Measurements from ENCODE around the gene MAGEB10. TPM values are rescaled to one million over a fixed set of nuclear protein-coding genes. Genes with fewer than 3 reads are reported as not detected.
"Not testable (repeated sequence)": the region's sequence is repeated elsewhere in the genome, so short reads cannot be mapped to it uniquely, and the experiment has no call there.

MAGEB10 gene
- total RNA-seq, 1 experiment from 2014 or later, result not detected

- POLR2A ChIA-PET, result no interaction called here
- H3K9ac ChIP-seq (ENCODE audit: low read length), result no peak overlapping the region
- intact Hi-C loops (cut with micrococcal nuclease), result no loop called here
- H3K27ac ChIP-seq (ENCODE audit: low read depth, low read length), result no peak overlapping the region
- no peak overlapping the region for H3K4me2 ChIP-seq (ENCODE audit: low read length)
- no TSS peak for BruUV-seq (replicated peaks)
- no peaks in the 10 kb centered on the region for H3K9me3 ChIP-seq (ENCODE audit: control insufficient read depth in 1 of 2, insufficient read depth in 1 of 2, low read depth in 1 of 2, low read length in 2 of 2)
- H3K36me3 ChIP-seq (ENCODE audit: control insufficient read depth in 1 of 2, insufficient read depth in 2 of 2, low read length in 2 of 2), result no peaks in the 10 kb centered on the region
- no peak for TF ChIP-seq SP1 (IDR thresholded peaks at IDR 0.05; ENCODE audit: low read depth)
- no peak overlapping the region for H3K4me3 ChIP-seq (replicated peaks in 1 of 2; ENCODE audit: low read depth in 1 of 2, low read length in 2 of 2)
- RAD21 ChIA-PET (ENCODE audit: low non-redundant PET in 1 of 2, low total read pairs in 2 of 2, uncharacterized antibody in 2 of 2, unreplicated experiment in 2 of 2), result no interaction called here
- CTCF ChIA-PET, result no interaction called here
- DNase-seq (ENCODE audit: low read depth, low spot score), result no peak
- no peaks in the 10 kb centered on the region for H3K79me2 ChIP-seq (ENCODE audit: insufficient read depth, low read length)
- H3K9me2 ChIP-seq (ENCODE audit: insufficient read depth), result no peaks in the 10 kb centered on the region
- ATAC-seq, result no peak
- H3K4me1 ChIP-seq (ENCODE audit: control insufficient read depth in 1 of 2, insufficient read depth in 2 of 2, low read length in 2 of 2), result no peaks in the 10 kb centered on the region
- no peaks in the 10 kb centered on the region for H4K20me1 ChIP-seq (ENCODE audit: insufficient read depth)
- H3K27me3 ChIP-seq (ENCODE audit: insufficient read depth, low read length), result no peaks in the 10 kb centered on the region
- no peak overlapping the region for H2AFZ ChIP-seq (ENCODE audit: low read depth, low read length, poor library complexity, severe bottlenecking)
Observed at GRCh38 chrX:27808226-27808625, 436 bp downstream of the MAGEB10 start.

GRCh38 chrX:27808991-27809859, 1.4 kb downstream of the MAGEB10 start:
- H3K9me3 ChIP-seq (ENCODE audit: control insufficient read depth in 1 of 2, insufficient read depth in 1 of 2, low read depth in 1 of 2, low read length in 2 of 2); H3K4me1 ChIP-seq (ENCODE audit: control insufficient read depth in 1 of 2, insufficient read depth in 2 of 2, low read length in 2 of 2); H3K27me3 ChIP-seq (ENCODE audit: insufficient read depth, low read length); H4K20me1 ChIP-seq (ENCODE audit: insufficient read depth); H3K79me2 ChIP-seq (ENCODE audit: insufficient read depth, low read length); BruUV-seq (replicated peaks); DNase-seq (ENCODE audit: low read depth, low spot score); ATAC-seq; H3K4me3 ChIP-seq (replicated peaks in 1 of 2; ENCODE audit: low read depth in 1 of 2, low read length in 2 of 2); H3K27ac ChIP-seq (ENCODE audit: low read depth, low read length); H3K9me2 ChIP-seq (ENCODE audit: insufficient read depth); POLR2A ChIA-PET; H3K9ac ChIP-seq (ENCODE audit: low read length); H3K36me3 ChIP-seq (ENCODE audit: control insufficient read depth in 1 of 2, insufficient read depth in 2 of 2, low read length in 2 of 2); H3K4me2 ChIP-seq (ENCODE audit: low read length); RAD21 ChIA-PET (ENCODE audit: low non-redundant PET in 1 of 2, low total read pairs in 2 of 2, uncharacterized antibody in 2 of 2, unreplicated experiment in 2 of 2); H2AFZ ChIP-seq (ENCODE audit: low read depth, low read length, poor library complexity, severe bottlenecking); CTCF ChIA-PET; intact Hi-C loops (cut with micrococcal nuclease): not testable (repeated sequence)

DNA sequence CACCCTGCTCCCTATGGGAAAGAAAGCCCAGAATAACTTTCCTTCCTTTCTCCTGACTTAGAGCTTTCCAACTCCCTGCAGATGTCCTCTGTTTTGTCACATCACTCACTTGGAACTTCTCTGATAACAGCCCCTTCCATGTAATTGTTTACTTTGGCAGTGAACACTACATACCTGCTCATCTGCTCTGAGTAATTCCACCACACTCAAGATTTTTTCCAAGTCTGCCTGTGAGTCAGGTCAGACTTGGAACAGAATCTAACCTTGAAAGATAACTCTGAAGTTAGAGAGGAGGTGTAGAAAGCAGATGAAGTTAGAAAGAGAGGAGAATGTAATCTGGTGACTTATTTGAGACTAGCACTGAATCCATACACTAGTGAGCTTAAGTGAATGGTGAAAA, 7.4 kb downstream of the MAGEB10 start:
- peaks cover 0 to 8% of the 10 kb centered on the region in 2 experiments; a peak in 3 of 4 replicates for H3K4me1 ChIP-seq (ENCODE audit: control insufficient read depth in 1 of 2, insufficient read depth in 2 of 2, low read length in 2 of 2)
- ChIA-PET CTCF (no interaction called here), RAD21 (ENCODE audit: low non-redundant PET in 1 of 2, low total read pairs in 2 of 2, uncharacterized antibody in 2 of 2, unreplicated experiment in 2 of 2) (no interaction called here), POLR2A (no interaction called here)
- H3K9ac ChIP-seq (ENCODE audit: low read length), result no peak overlapping the region
- BruUV-seq (replicated peaks), result no TSS peak
- intact Hi-C loops (cut with micrococcal nuclease), result no loop called here
- no peaks in the 10 kb centered on the region for H3K27me3 ChIP-seq (ENCODE audit: insufficient read depth, low read length)
- no peaks in the 10 kb centered on the region for H4K20me1 ChIP-seq (ENCODE audit: insufficient read depth)
- no peaks in the 10 kb centered on the region for H3K9me2 ChIP-seq (ENCODE audit: insufficient read depth)
- H3K36me3 ChIP-seq (ENCODE audit: control insufficient read depth in 1 of 2, insufficient read depth in 2 of 2, low read length in 2 of 2), result no peaks in the 10 kb centered on the region
- no peaks in the 10 kb centered on the region for H3K9me3 ChIP-seq (ENCODE audit: control insufficient read depth in 1 of 2, insufficient read depth in 1 of 2, low read depth in 1 of 2, low read length in 2 of 2)
- H3K27ac ChIP-seq (ENCODE audit: low read depth, low read length), result no peak overlapping the region
- peak; percentile 47; the same call in 1 of the 2 replicates for ATAC-seq
- H2AFZ ChIP-seq (ENCODE audit: low read depth, low read length, poor library complexity, severe bottlenecking), result no peak overlapping the region
- H3K4me2 ChIP-seq (ENCODE audit: low read length), result no peak overlapping the region
- peak; percentile 3 for DNase-seq (ENCODE audit: low read depth, low spot score)
- H3K79me2 ChIP-seq (ENCODE audit: insufficient read depth, low read length), result no peaks in the 10 kb centered on the region
- H3K4me3 ChIP-seq (replicated peaks in 1 of 2; ENCODE audit: low read depth in 1 of 2, low read length in 2 of 2), result no peak overlapping the region
- TF ChIP-seq, protein P1, sequence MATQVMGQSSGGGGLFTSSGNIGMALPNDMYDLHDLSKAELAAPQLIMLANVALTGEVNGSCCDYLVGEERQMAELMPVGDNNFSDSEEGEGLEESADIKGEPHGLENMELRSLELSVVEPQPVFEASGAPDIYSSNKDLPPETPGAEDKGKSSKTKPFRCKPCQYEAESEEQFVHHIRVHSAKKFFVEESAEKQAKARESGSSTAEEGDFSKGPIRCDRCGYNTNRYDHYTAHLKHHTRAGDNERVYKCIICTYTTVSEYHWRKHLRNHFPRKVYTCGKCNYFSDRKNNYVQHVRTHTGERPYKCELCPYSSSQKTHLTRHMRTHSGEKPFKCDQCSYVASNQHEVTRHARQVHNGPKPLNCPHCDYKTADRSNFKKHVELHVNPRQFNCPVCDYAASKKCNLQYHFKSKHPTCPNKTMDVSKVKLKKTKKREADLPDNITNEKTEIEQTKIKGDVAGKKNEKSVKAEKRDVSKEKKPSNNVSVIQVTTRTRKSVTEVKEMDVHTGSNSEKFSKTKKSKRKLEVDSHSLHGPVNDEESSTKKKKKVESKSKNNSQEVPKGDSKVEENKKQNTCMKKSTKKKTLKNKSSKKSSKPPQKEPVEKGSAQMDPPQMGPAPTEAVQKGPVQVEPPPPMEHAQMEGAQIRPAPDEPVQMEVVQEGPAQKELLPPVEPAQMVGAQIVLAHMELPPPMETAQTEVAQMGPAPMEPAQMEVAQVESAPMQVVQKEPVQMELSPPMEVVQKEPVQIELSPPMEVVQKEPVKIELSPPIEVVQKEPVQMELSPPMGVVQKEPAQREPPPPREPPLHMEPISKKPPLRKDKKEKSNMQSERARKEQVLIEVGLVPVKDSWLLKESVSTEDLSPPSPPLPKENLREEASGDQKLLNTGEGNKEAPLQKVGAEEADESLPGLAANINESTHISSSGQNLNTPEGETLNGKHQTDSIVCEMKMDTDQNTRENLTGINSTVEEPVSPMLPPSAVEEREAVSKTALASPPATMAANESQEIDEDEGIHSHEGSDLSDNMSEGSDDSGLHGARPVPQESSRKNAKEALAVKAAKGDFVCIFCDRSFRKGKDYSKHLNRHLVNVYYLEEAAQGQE (IDR thresholded peaks at IDR 0.05; ENCODE audit: low read depth), result no peak
- TF ChIP-seq, protein P2, sequence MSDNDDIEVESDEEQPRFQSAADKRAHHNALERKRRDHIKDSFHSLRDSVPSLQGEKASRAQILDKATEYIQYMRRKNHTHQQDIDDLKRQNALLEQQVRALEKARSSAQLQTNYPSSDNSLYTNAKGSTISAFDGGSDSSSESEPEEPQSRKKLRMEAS (IDR thresholded peaks at IDR 0.05), result no peak
- TF ChIP-seq CEBPB (IDR thresholded peaks at IDR 0.05; ENCODE audit: low read depth) (no peak), ZBTB33 (IDR thresholded peaks at IDR 0.05; ENCODE audit: extremely low read depth, insufficient replicate concordance, low read length) (no peak), EGR1 (IDR thresholded peaks at IDR 0.05; ENCODE audit: low read depth) (no peak)
